Esophagus (tissue), 2 donors: Measurements from ENCODE around the gene NCKAP5L. TPM values are rescaled to one million over a fixed set of nuclear protein-coding genes. Genes with fewer than 3 reads are reported as not detected.

ENCODE experiments used
- H3K27ac ChIP-seq, 2 donors: one replicate each; pipeline ENCODE4 v1.5.1; 2013; ENCODE audit warnings: low read depth in 2 of 2, mild to moderate bottlenecking in 2 of 2, inconsistent platforms in 1 of 2, low read length in 1 of 2, moderate library complexity in 1 of 2
- H3K27me3 ChIP-seq, 2 donors: one replicate each; pipeline ENCODE4 v1.6.1; 2013; ENCODE audit warnings: low read length in 2 of 2, control low read depth in 1 of 2, mild to moderate bottlenecking in 1 of 2; ENCODE audit not compliant: insufficient read depth in 2 of 2, control insufficient read depth in 1 of 2
- H3K36me3 ChIP-seq, 2 donors: one replicate each; pipeline ENCODE4 v1.6.1; 2013; ENCODE audit warnings: low read length in 1 of 2; ENCODE audit not compliant: control insufficient read depth in 2 of 2, insufficient read depth in 2 of 2
- H3K4me1 ChIP-seq, 2 donors: one replicate each; pipeline ENCODE4 v1.6.1; 2013; ENCODE audit warnings: low read length in 1 of 2; ENCODE audit not compliant: control insufficient read depth in 2 of 2, insufficient read depth in 2 of 2
- H3K4me3 ChIP-seq, 2 donors: one replicate each; pipeline ENCODE4 v1.5.1; 2013; ENCODE audit warnings: low read length in 2 of 2, mild to moderate bottlenecking in 2 of 2, low read depth in 1 of 2, moderate library complexity in 1 of 2
- H3K9me3 ChIP-seq, 2 donors: one replicate each; pipeline ENCODE4 v1.6.1; 2013; ENCODE audit warnings: mild to moderate bottlenecking in 2 of 2, low read depth in 1 of 2, low read length in 1 of 2, moderate library complexity in 1 of 2; ENCODE audit not compliant: control insufficient read depth in 2 of 2, insufficient read depth in 1 of 2
- WGBS, 2 donors: extraction: QIAGEN DNeasy Blood & Tissue Kit; methylation state at CpG; one replicate each; pipeline ENCODE4 v1.1.7; 2013; 5-methylcytosine and 5-hydroxymethylcytosine counted together
- polyA plus RNA-seq, 2 donors: library from polyadenylated mRNA; stranded (reverse); fragments of 200-250 nt; gene quantifications; one replicate each; pipeline ENCODE4 v1.2.3, GENCODE V29; 2013
- donor health status: healthy with polysubstance abuse.
- donor health status: Bipolar disorder and iron deficiency.

The NCKAP5L gene
- polyA plus RNA-seq, 2 donors, result 3.1 to 8.4 TPM

- peaks cover 13% of the 10 kb centered on the region in 2 donors for H3K36me3 ChIP-seq
- H3K4me1 ChIP-seq, result peaks cover 2 to 3% of the 10 kb centered on the region in 2 donors
- 58 to 62% methylated on average over 8 of the region's 8 CpGs for WGBS, 2 donors
- no peaks in the 10 kb centered on the region for H3K27me3 ChIP-seq
- H3K27ac ChIP-seq, result peak overlapping the region; percentile 20 to 49
- H3K9me3 ChIP-seq, result no peaks in the 10 kb centered on the region
- H3K4me3 ChIP-seq, result no peak overlapping the region
These were observed 77.9 kb downstream of the NCKAP5L start for GRCh38 chr12:49750027-49750995.

- Histone ChIP-seq H3K36me3 (peaks cover 7 to 13% of the 10 kb centered on the region in 2 donors), H3K4me1 (peaks cover 2 to 3% of the 10 kb centered on the region in 2 donors), H3K4me3 (no peak overlapping the region), H3K9me3 (no peaks in the 10 kb centered on the region), H3K27me3 (no peaks in the 10 kb centered on the region), H3K27ac (no peak overlapping the region)
- WGBS, 2 donors, result 50 to 60% methylated on average over 3 of the region's 3 CpGs
These were observed 79.4 kb downstream of the NCKAP5L start for GRCh38 chr12:49748800-49749199.

GRCh38 chr12:49748306-49748705, 79.9 kb downstream of the NCKAP5L start:
- no peak overlapping the region for H3K4me3 ChIP-seq
- no peak overlapping the region for H3K27ac ChIP-seq
- no peaks in the 10 kb centered on the region for H3K27me3 ChIP-seq
- no peaks in the 10 kb centered on the region for H3K9me3 ChIP-seq
- 35 to 47% methylated on average over 1 of the region's 1 CpG for whole genome bisulfite sequencing, 2 donors
- H3K36me3 ChIP-seq, result peaks cover 4 to 10% of the 10 kb centered on the region in 2 donors
- peaks cover 2 to 3% of the 10 kb centered on the region in 2 donors for H3K4me1 ChIP-seq

GRCh38 chr12:49744363-49744885, 83.8 kb downstream of the NCKAP5L start:
- Histone ChIP-seq H3K27me3 (no peaks in the 10 kb centered on the region), H3K4me1 (peaks cover 0 to 3% of the 10 kb centered on the region in 2 donors), H3K27ac (no peak overlapping the region), H3K9me3 (no peaks in the 10 kb centered on the region), H3K4me3 (no peak overlapping the region), H3K36me3 (peaks cover 0 to 2% of the 10 kb centered on the region in 2 donors)
- 50 to 59% methylated on average over 3 of the region's 3 CpGs for WGBS, 2 donors

GRCh38 chr12:49741882-49742620, 86.2 kb downstream of the NCKAP5L start:
- Histone ChIP-seq H3K9me3 (no peaks in the 10 kb centered on the region), H3K27me3 (no peaks in the 10 kb centered on the region), H3K27ac (peak overlapping the region; percentile 98 to 100), H3K4me1 (no peaks in the 10 kb centered on the region), H3K4me3 (peak overlapping the region; percentile 67 to 80), H3K36me3 (no peaks in the 10 kb centered on the region)
- WGBS, 2 donors, result 0 to 1% methylated on average over 35 of the region's 35 CpGs

Other genes starting within 250 kb of the NCKAP5L start
- gene FAM186B, start 222.8 kb downstream of the NCKAP5L start, polyA plus RNA-seq, result under 1 TPM; 0.08 to 0.09 TPM
- 10 to 100 TPM; 10.6 to 19.9 TPM for gene PRPF40B, start 204.9 kb downstream of the NCKAP5L start, polyA plus RNA-seq
- 1 to 10 TPM; 1.4 to 1.7 TPM for gene FMNL3, start 121.0 kb downstream of the NCKAP5L start, polyA plus RNA-seq
- gene TMBIM6, start 86.9 kb downstream of the NCKAP5L start, polyA plus RNA-seq, result 100 to 1,000 TPM; 169 to 252 TPM
- 1 to 10 TPM; 2.3 to 2.6 TPM for gene BCDIN3D, start 14.7 kb upstream of the NCKAP5L start, polyA plus RNA-seq
- gene FAIM2, start 75.5 kb upstream of the NCKAP5L start, polyA plus RNA-seq, result under 1 TPM; 0.36 to 0.39 TPM
- not detected for gene AQP2, start 122.3 kb upstream of the NCKAP5L start, polyA plus RNA-seq
- gene AQP5, start 133.5 kb upstream of the NCKAP5L start, polyA plus RNA-seq, result 10 to 100 TPM in 1 of 2 donors, 1 to 10 TPM in 1; 3.1 to 48.8 TPM
- gene AQP6, start 144.5 kb upstream of the NCKAP5L start, polyA plus RNA-seq, result under 1 TPM; 0.02 to 0.08 TPM
- 10 to 100 TPM in 1 of 2 donors, 1 to 10 TPM in 1; 6.0 to 16.8 TPM for gene RACGAP1, start 197.1 kb upstream of the NCKAP5L start, polyA plus RNA-seq
- gene ASIC1, start 229.2 kb upstream of the NCKAP5L start, polyA plus RNA-seq, result 1 to 10 TPM; 1.4 to 2.1 TPM